Measurements from ENCODE around the gene ADAMTS7. TPM values are rescaled to one million over a fixed set of nuclear protein-coding genes. Genes with fewer than 3 reads are reported as not detected.
A peak's percentile ranks its signal among the peaks of the same experiment; 100 is the strongest.

The ADAMTS7 gene
- total RNA-seq, 1 experiment from 2014 or later = 10.7 TPM

- no peaks in the 10 kb centered on the region for H3K27me3 Mint-ChIP-seq (ENCODE audit: insufficient read depth, unreplicated experiment)
- peaks cover 28% of the 10 kb centered on the region for H3K4me1 Mint-ChIP-seq (ENCODE audit: insufficient read depth, unreplicated experiment)
- POLR2A ChIA-PET = interaction anchor here (1.2 to 1.4 kb wide), 2 partner anchors 149 to 174 kb away, joined by 3 to 8 read pairs; partner anchors contain the start of gene CHRNA5
- BruUV-seq (replicated peaks) = no TSS peak
- H3K9me3 Mint-ChIP-seq (ENCODE audit: unreplicated experiment) = peaks cover 10% of the 10 kb centered on the region
- peak; percentile 41 for DNase-seq (ENCODE audit: unreplicated experiment)
- H3K4me3 Mint-ChIP-seq (ENCODE audit: unreplicated experiment) = no peak overlapping the region
- TF ChIP-seq CTCF (IDR thresholded peaks at IDR 0.05; ENCODE audit: unreplicated experiment) = peak; percentile 7
- intact Hi-C loops (cut with micrococcal nuclease) = loop anchor here (5.0 kb wide), 1 partner anchor 37 kb away; no protein-coding TSS in a partner anchor
- CTCF ChIA-PET = interaction anchor here (0.6 to 0.7 kb wide), 2 partner anchors 79 to 402 kb away, joined by 3 to 5 read pairs; no protein-coding TSS in a partner anchor
- peak overlapping the region; percentile 78 for H3K27ac Mint-ChIP-seq (ENCODE audit: low read depth, unreplicated experiment)
- H3K36me3 Mint-ChIP-seq (ENCODE audit: insufficient read depth, unreplicated experiment) = no peaks in the 10 kb centered on the region
Observed at GRCh38 chr15:78714890-78715289, 96.4 kb downstream of the ADAMTS7 start.

GRCh38 chr15:78712797-78713515 lies 98.3 kb downstream of the ADAMTS7 start:
- H3K4me3 Mint-ChIP-seq (ENCODE audit: unreplicated experiment) = no peak overlapping the region
- H3K9me3 Mint-ChIP-seq (ENCODE audit: unreplicated experiment) = peaks cover 10% of the 10 kb centered on the region
- DNase-seq (ENCODE audit: unreplicated experiment) = no peak
- no peak for TF ChIP-seq CTCF (IDR thresholded peaks at IDR 0.05; ENCODE audit: unreplicated experiment)
- ChIA-PET CTCF (interaction anchor here (1.3 to 1.9 kb wide), 3 partner anchors 68 to 94 kb away, joined by 3 to 7 read pairs (median 5); no protein-coding TSS in a partner anchor), POLR2A (no interaction called here)
- peaks cover 14% of the 10 kb centered on the region for H3K27me3 Mint-ChIP-seq (ENCODE audit: insufficient read depth, unreplicated experiment)
- BruUV-seq (replicated peaks) = no TSS peak
- no peak overlapping the region for H3K27ac Mint-ChIP-seq (ENCODE audit: low read depth, unreplicated experiment)
- H3K4me1 Mint-ChIP-seq (ENCODE audit: insufficient read depth, unreplicated experiment) = peaks cover 19% of the 10 kb centered on the region
- intact Hi-C loops (cut with micrococcal nuclease) = no loop called here
- H3K36me3 Mint-ChIP-seq (ENCODE audit: insufficient read depth, unreplicated experiment) = no peaks in the 10 kb centered on the region

GRCh38 chr15:78711638-78712037 lies 99.6 kb downstream of the ADAMTS7 start:
- no TSS peak for BruUV-seq (replicated peaks)
- POLR2A ChIA-PET = interaction anchor here (0.6 kb wide), 1 partner anchor 19 kb away, joined by 3 read pairs; no protein-coding TSS in a partner anchor
- intact Hi-C loops (cut with micrococcal nuclease) = no loop called here
- DNase-seq (ENCODE audit: unreplicated experiment) = no peak
- H3K4me1 Mint-ChIP-seq (ENCODE audit: insufficient read depth, unreplicated experiment) = peaks cover 15% of the 10 kb centered on the region
- H3K36me3 Mint-ChIP-seq (ENCODE audit: insufficient read depth, unreplicated experiment) = no peaks in the 10 kb centered on the region
- no peak for TF ChIP-seq CTCF (IDR thresholded peaks at IDR 0.05; ENCODE audit: unreplicated experiment)
- H3K27me3 Mint-ChIP-seq (ENCODE audit: insufficient read depth, unreplicated experiment) = peaks cover 27% of the 10 kb centered on the region
- peaks cover 10% of the 10 kb centered on the region for H3K9me3 Mint-ChIP-seq (ENCODE audit: unreplicated experiment)
- no peak overlapping the region for H3K27ac Mint-ChIP-seq (ENCODE audit: low read depth, unreplicated experiment)
- no peak overlapping the region for H3K4me3 Mint-ChIP-seq (ENCODE audit: unreplicated experiment)
- CTCF ChIA-PET = interaction anchor here (0.6 to 1.4 kb wide), 5 partner anchors 39 to 229 kb away, joined by 3 to 7 read pairs (median 6); no protein-coding TSS in a partner anchor

GRCh38 chr15:78709263-78709882 lies 101.9 kb downstream of the ADAMTS7 start:
- no peaks in the 10 kb centered on the region for H3K36me3 Mint-ChIP-seq (ENCODE audit: insufficient read depth, unreplicated experiment)
- TF ChIP-seq CTCF (IDR thresholded peaks at IDR 0.05; ENCODE audit: unreplicated experiment) = peak; percentile 82
- DNase-seq (ENCODE audit: unreplicated experiment) = peak; percentile 68
- no TSS peak for BruUV-seq (replicated peaks)
- POLR2A ChIA-PET = interaction anchor here (0.6 to 1.2 kb wide), 2 partner anchors 17 to 45 kb away, joined by 3 read pairs; no protein-coding TSS in a partner anchor
- H3K27me3 Mint-ChIP-seq (ENCODE audit: insufficient read depth, unreplicated experiment) = peaks cover 40% of the 10 kb centered on the region
- intact Hi-C loops (cut with micrococcal nuclease) = loop anchor here (1.0 to 10.0 kb wide), 4 partner anchors 71 to 402 kb away; no protein-coding TSS in a partner anchor
- H3K27ac Mint-ChIP-seq (ENCODE audit: low read depth, unreplicated experiment) = no peak overlapping the region
- H3K4me1 Mint-ChIP-seq (ENCODE audit: insufficient read depth, unreplicated experiment) = no peaks in the 10 kb centered on the region
- H3K4me3 Mint-ChIP-seq (ENCODE audit: unreplicated experiment) = peak overlapping the region; percentile 40
- H3K9me3 Mint-ChIP-seq (ENCODE audit: unreplicated experiment) = peaks cover 10% of the 10 kb centered on the region
- CTCF ChIA-PET = interaction anchor here (0.5 to 6.1 kb wide), 35 partner anchors 9 to 631 kb away, joined by 3 to 88 read pairs (median 3); partner anchors contain the start of genes CHRNB4 and PSMA4

Data from MCF 10A (cell line).